Activated CD8-positive, alpha-beta memory T cell treated with anti-CD3 and anti-CD28 coated beads for 48 hours (primary cell): ENCODE measurements around the gene TMC2.
"Not testable (repeated sequence)": the region's sequence is repeated elsewhere in the genome, so short reads cannot be mapped to it uniquely, and the experiment has no call there.

Experiments used
- DNase-seq, 3 experiments: peaks; one replicate each; pipeline ENCODE4 v3.0.0-alpha.2; 2020; ENCODE audit warnings: low read depth in 2 of 3, low spot score in 2 of 3

TMC2 gene

DNA sequence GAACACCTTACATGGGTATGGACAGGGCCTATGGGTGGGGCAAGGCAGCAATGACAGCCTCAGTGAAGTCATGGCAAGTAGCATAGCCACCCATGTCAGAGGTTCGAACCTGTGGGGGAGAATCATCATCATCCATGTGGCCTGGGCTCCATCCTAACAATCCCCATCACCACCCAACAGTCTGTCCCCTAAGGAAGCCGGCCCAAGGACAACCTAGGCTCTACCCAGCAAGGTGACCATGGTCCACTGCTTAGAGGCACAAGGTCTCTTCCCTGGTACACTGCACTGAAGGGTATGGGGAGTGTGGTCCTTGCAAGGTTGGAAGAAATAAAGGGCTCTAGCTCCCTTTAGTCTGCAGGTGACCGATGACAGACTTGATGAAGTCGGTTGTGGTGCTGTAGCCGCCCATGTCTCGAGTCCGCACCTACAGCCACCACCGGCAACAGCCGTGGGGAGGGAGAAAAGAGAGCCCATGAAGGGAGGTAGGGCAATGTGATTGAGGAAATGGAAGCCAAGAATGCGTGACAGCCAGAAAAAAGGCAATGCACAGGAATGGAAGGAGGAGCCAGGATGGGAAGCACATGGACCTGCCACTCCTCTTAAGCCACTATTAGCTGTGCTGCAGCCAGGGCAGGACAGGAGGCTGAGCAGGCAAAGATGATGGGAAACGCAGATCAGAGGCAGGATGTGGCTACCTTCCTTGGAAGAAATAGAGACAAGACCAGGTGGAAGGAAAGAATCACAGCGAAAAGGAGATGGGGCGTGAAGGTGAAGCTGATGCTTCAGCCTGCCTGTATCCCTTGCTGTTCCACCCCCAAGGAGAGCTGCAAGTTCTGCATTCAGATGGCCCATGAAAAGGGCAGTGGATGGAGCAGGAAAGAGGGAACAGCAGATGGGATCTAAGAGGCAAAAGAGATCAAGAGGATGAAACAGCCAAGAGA, 122.3 kb downstream of the TMC2 start:
- no peak for DNase-seq

DNA sequence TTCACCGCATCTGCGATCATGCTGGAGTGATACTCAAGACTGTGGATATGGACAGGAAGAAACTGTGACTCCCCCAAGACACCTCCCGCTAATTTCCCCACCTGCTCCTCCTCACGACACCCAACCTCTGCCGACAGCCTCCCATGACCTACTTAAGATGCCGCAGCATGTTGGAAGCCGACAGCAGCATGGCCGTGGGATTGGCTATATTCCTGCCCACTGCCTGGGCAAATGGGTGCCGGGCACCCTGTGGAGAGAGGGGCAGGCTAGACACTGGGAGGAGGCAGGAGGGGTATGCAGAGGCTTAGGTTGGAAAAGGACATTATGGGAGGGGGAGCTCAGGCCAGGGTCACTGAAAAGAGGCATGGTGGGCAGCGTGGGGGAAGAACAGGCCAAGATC, 123.2 kb downstream of the TMC2 start:
- no peak for DNase-seq

DNA sequence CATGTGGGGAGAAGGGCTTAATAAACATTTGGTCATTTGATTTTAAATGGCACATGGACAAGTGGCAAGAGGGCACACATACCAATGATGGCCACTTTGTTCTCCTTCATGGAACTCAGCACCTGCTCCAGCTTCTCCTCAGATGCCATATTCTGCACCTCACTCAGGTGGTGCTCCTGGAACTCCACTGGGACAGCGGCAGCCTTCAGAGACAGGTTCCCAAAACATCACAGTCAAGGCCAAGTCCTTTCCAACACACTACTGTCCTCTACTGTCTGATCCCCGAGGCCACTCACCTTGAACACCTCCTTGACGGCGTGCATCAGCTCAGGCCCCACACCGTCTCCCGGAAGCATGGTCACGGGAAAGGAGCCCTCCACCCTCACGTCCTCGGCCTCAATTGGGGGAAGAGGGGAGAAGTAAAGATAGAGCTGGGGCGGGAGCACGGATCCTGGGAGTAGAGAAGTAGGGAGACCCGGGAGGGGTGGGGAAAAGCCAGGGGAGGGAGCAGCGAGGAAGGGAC, 127.1 kb downstream of the TMC2 start:
- no peak for DNase-seq

DNA sequence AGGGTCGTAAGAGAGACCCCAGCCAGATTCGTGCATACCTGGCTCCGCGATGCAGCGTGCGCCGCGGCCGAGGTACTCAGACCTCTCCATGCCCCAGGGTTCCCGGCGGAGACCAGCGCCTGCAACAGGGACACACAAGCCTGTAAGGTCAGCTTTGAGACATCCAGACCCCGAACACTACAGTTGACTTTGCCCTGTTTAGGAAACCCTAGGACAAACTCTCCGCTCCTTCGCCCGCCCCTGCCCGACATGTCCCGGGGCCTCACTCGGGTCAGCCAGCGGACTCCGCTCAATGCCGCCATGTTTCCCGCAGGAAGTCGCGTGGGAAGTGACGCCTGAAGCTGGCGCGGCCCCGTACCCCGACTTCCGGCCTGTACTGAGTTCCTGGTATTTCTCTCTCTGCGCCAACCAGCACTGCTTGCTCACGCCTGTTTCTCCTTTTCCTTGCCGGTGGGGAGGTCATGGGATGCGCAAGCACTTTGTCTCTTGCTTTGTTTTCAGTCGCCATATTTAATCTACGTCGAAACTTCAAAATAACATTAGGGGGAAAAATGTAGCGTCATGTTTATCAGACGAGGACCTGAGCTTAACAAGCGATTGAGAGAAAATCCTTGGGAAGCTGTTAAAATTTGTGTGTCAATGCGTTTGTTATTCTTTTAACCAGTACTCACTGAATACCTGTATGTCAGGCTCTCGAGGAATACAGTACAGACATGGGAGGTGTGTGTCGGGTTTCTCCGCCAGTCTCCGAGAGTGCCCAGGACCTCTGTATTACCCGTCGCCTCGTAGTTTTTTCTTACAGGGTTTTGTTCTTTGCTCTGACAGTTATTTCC, 127.7 kb downstream of the TMC2 start, which contains the start of gene IDH3B:
Gene IDH3B, minus strand, starts transcription at position 330 of the 833 bp plus-strand sequence. Its CDS starts 28 bp downstream, at position 302.
- peak; percentile 77 to 87 (median 86) for DNase-seq

DNA sequence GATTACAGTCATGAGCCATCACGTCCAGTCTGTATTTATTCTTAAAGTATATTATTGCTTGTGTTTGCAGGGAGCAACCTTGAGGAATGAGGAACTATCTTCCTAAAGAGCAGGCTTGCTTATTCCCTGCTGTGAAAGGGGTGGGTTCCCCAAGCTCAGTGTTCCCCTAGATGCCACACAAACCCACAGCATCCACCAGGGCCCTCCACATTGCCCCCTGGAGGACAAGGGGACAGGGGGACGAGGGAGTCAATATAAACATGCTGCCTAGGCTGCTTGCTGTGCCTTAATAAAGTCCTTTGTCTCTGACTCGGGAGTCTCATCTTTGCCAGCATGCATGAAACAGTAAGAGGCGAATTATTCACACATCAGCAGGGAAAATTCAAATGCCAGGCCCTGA, 135.6 kb downstream of the TMC2 start:
- no peak for DNase-seq

DNA sequence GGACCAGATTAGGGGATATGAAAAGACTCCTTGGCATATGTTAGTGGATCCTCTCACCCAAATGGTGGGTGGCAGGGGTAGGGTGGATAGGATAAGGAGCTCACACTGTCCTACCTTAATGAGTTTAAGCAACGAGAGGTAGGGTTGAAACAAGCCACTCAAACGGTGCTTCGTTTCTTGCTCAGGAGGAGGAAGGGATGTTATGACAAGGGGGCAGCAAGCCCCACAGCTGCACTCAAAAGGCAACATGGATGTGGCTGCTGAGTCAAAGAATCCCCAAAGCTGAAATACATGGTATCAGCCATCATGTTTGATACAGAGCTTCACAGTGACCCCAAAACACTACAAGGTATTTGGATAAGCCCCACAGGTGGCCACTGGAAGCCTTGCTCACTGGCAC, 136.1 kb downstream of the TMC2 start:
- no peak for DNase-seq

DNA sequence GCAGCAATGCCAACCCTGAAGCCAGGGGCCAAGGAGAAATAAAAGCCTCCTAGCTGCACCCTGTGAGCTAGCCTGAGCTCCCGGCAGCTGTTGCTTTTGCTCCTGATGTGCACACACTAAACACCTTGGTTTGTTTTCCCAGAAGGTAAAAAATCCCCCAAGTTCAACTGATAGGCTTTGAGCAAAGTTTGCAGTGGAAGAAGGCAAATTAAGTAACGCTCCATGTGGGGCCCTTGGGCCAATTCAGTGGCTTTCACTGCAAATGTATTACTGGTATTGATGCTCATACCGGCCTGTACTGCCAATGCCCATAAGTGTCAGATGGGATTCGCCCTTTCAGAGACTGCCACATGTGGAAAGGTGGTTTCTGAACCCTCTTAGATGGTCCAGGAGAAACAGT, 137.1 kb downstream of the TMC2 start:
- no peak for DNase-seq

DNA sequence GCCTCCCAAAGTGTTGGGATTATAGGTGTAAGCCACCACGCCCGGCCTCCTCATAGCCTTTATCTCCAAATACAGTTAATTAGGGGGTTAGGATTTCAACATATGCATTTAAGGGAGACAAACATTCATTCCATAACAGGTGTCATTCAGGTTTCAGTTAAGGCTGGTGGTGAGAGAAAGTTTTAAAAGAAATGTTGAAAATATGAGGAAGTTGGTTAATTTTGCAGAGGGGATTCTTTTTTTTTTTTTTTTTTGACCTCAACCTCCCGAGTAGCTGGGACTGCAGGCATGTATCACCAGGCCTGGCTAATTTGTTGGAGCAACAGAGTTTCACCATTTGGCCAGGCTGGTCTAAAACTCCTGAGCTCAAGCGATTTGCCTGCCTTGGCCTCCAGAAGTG, 143.7 kb downstream of the TMC2 start:
- DNase-seq, result no peak

DNA sequence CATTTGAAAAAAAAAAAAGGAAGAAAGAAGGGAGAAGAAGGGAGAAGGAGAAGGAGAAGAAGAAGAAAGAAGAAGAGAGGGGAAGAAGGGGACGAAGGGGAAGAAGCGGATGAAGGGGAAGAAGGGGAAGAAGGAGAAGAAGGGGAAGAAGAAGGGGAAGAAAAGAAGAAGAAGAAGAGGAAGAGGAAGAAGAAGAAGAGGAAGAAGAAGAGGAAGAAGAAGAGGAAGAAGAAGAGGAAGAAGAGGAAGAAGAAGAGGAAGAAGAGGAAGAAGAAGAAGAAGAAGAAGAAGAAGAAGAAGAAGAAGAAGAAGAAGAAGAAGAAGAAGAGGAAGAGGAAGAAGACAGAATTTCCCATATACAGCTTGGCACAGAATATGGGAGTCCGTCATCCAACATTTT, 145.7 kb downstream of the TMC2 start:
- DNase-seq, result not testable (repeated sequence)

DNA sequence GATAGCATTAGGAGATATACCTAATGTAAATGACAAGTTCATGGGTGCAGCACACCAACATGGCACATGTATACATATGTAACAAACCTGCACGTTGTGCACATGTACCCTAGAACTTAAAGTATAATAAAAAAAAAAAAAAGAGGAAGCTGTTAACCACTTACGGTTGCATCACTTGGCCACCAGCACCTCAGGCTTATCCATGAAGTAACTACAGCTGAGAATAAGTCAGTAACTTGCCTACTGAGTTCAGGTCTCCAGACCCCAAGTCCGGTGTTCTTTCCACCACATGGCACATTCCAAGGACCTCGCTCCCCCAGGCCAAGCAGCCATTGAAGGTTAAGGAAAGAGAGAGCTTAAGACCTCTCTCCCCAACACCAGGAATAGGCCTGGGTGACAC, 148.4 kb downstream of the TMC2 start:
- not testable (repeated sequence) for DNase-seq

DNA sequence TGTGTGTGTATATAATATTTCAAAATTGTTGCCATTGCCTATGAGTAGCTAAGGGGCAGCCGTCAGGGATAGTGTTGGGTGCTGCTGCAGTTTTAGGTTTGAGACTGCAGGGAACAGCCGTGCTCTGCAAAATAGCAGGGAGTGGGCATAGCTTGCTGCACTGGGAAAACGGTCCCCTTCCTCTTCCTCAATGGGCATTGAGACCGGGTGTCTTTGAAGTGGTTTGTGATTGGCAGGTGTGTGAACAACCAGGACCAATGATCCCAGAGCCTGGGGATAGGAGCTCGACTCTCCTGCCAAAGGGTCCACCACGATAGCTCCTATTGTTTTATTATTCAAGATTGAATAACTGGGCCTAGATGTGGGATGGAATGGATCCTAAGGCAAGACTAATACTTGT, 151.1 kb downstream of the TMC2 start:
- no peak for DNase-seq

DNA sequence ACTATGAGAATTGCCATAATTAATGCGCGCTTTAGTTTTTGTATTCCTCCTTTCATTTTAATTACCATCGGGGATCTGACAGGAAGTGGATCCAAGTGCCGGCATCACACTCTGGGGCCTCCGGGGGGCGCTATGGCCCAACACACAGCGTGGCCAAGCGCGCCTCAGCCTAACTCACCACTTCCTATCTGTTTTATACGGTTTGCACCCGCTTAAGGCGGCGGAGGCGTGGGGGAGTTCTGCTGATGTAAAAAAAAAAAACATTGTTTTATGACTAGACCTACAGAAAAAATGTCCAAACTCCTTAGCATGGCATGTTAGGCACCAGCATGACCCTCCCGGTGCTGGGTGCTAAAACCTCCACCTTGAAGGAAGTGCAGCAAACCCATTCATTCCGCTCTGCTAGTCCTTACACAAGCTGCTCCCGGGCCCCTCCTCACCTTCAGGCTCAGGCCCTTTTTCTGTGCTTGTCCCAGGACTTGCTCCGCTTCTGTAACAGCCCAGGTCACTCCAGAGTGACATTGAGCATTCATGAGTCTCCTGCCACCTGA, 151.7 kb downstream of the TMC2 start:
- peak; percentile 53 to 62 (median 55) for DNase-seq

DNA sequence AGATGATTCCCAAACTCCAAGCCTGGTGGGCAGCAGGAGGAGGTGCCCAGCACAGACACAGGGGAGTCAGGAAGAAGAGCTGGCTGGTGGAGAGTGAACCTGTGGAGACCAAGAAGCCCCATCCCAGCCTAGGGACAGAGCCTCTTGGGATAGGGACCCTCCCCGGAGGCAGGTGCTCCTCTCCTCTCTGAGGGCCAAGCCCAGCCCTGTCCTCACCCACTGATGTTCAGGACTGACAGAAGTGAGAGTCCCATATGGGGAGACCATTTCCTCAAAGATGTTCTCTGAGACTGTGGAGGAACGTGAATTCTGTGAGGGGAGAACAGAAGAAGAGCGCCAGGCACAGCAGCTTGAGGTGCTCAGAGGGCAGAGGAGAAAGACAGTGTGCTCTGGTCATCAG, 153.8 kb downstream of the TMC2 start:
- DNase-seq, result no peak

DNA sequence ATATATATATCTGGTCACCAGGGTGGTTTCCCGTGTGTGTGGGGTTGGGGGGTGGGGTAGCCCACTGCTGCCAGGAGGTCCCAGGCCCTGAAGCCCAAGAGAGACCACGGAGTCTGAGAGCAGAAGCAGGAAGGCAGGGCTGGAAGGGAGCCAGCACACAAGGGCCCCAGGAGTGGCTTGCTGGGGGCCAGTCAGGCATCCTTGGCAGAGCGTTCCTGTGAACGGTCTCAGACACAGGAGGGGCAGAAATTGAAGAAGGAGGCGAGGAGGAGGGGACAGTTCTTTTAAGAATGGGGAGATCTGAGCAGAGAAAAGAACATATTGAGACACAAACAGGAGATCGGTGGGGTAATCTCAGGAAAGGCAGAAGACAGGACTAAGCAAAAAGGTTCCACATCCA, 154.3 kb downstream of the TMC2 start:
- no peak for DNase-seq

DNA sequence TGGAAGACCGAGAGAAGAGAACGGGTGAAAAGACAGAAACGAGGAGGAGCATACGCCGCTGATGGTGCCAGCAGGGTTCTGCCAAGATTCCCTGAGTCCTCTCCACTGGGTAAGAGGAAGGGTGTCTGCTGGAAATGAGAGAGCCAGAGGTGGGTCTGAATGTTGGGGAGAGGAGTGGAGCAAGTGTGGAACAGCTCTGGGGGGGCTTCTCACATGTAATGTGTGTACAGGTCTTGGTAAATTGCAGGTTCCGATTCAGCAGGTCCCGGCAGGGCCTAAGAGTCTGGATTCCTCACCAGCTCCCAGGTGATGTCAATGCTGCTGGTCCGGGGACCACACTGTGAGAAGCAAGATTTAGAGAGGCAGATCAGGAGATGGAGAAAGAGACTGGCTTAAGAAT, 154.8 kb downstream of the TMC2 start:
- no peak for DNase-seq
